ENCODE results near the gene RAPGEF4.

Gene RAPGEF4

DNA sequence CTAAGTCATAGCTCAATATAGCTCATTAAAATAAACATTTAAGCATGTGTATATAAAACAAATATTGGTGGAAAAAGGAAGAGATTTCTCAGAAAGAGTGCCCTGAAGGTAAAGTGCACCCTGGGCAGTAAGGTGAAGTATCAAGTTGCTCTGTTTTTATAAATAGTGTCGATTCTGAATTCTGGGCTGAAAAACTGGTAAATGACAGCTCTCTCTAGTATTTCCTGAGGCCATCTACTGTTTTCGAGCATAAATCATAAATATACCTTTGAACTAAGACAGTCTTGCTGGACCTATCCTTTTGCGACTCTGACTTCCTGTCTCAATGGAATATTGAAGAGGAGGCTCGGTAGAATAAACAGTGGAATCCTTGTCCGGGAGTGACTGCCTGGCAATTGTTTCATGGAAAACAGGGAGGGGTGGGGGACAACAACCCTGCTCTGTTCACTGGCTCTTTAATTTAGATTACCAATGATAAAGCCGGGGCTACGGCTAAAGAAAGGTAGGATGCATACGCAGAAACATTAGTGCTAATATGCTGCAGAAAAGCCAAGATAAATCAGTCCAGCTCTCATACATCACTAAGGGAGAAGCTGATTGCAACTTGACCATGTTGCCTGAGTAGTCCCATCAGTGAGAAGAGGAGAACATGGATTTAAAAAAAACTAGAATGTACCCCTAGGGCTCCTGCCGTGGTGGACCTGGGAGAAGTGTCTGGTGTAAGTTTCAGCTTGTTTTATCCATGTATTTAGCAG, 124.1 kb downstream of the RAPGEF4 start:
- peaks cover 7% of the 10 kb centered on the region for H3K4me1 ChIP-seq
- H3K36me3 ChIP-seq = no peaks in the 10 kb centered on the region
- no peaks in the 10 kb centered on the region for H3K9me3 ChIP-seq
- no peaks in the 10 kb centered on the region for H3K27me3 ChIP-seq
- DNase-seq = peak; percentile 34
- TF ChIP-seq CTCF (IDR thresholded peaks at IDR 0.05; ENCODE audit: low read depth, low read length) = no peak
- peak overlapping the region; percentile 59 for H3K4me3 ChIP-seq (ENCODE audit: low read depth, low read length)

DNA sequence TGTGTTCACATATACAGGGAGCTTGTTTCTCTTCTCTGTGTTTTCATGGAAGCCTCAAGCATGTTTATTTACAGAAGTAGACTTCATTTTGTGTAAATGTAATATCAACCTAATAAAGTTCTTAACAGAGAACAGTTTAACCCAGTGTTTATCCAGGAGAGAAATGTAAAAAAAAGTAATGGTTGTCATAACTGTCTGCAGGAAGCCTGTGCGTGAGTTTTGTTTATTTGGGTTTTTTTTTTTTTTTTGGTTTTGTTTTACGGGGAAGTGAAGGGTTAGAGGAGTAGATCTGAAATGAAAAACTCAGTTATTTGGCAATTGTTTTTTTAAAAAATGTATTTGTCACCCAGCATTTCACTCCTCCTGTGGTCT, 124.7 kb downstream of the RAPGEF4 start:
- no peak for DNase-seq
- no peaks in the 10 kb centered on the region for H3K27me3 ChIP-seq
- no peaks in the 10 kb centered on the region for H3K36me3 ChIP-seq
- H3K4me3 ChIP-seq (ENCODE audit: low read depth, low read length) = peak overlapping the region; percentile 59
- no peak for TF ChIP-seq CTCF (IDR thresholded peaks at IDR 0.05; ENCODE audit: low read depth, low read length)
- H3K9me3 ChIP-seq = no peaks in the 10 kb centered on the region
- peaks cover 7% of the 10 kb centered on the region for H3K4me1 ChIP-seq

DNA sequence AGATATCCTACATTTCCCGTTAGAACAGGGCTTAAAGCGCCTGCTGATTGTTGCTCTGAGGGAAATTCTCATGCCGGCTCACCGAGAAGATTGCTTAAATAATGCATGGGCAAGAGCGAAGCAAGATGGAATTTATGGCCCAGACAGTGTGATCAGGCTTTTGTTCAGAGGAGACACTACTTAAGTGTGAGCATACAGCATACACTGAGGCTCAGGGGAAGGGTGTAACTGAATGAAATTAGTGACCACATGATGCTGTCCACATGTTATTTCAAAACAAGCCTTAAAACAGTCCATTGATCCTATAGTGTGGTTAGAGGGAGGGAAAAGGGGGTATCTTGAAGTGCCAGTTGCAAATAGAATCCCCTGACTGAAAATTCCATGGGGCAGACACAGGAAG, 125.5 kb downstream of the RAPGEF4 start:
- H3K4me1 ChIP-seq = peaks cover 7% of the 10 kb centered on the region
- DNase-seq = no peak
- no peaks in the 10 kb centered on the region for H3K36me3 ChIP-seq
- no peaks in the 10 kb centered on the region for H3K9me3 ChIP-seq
- H3K27me3 ChIP-seq = no peaks in the 10 kb centered on the region
- no peak for TF ChIP-seq CTCF (IDR thresholded peaks at IDR 0.05; ENCODE audit: low read depth, low read length)
- H3K4me3 ChIP-seq (ENCODE audit: low read depth, low read length) = peak overlapping the region; percentile 59

GRCh38 chr2:172861656-172862476, 126.2 kb downstream of the RAPGEF4 start:
- H3K27me3 ChIP-seq = no peaks in the 10 kb centered on the region
- no peak for TF ChIP-seq CTCF (IDR thresholded peaks at IDR 0.05; ENCODE audit: low read depth, low read length)
- H3K36me3 ChIP-seq = no peaks in the 10 kb centered on the region
- H3K4me3 ChIP-seq (ENCODE audit: low read depth, low read length) = peak overlapping the region; percentile 59; the same call in 1 of the 2 replicates
- DNase-seq = no peak
- H3K9me3 ChIP-seq = no peaks in the 10 kb centered on the region
- H3K4me1 ChIP-seq = peaks cover 3% of the 10 kb centered on the region

DNA sequence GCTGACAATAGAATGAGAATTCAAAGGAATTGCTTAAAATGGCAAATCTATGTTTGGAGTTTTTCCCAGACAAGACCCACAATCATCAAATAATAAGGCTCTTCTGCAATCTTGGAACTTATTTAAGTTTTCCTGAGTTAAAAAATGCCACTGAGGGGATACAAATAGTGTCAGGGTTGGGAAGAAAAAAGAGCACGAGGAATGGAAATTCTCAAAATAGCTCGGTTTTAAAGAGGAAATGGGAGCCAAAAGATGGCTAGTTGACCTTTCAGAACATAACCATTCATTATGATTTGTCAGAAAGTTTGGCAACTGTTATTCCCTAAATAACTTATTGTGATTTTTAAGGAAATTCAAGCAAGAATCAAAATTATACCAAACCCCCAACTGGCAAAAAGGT, 127.7 kb downstream of the RAPGEF4 start:
- DNase-seq = no peak
- Histone ChIP-seq H3K36me3 (no peaks in the 10 kb centered on the region), H3K4me3 (ENCODE audit: low read depth, low read length) (no peak overlapping the region), H3K4me1 (no peaks in the 10 kb centered on the region; the same call in 1 of the 2 replicates), H3K27me3 (no peaks in the 10 kb centered on the region), H3K9me3 (no peaks in the 10 kb centered on the region)
- TF ChIP-seq CTCF (IDR thresholded peaks at IDR 0.05; ENCODE audit: low read depth, low read length) = no peak

DNA sequence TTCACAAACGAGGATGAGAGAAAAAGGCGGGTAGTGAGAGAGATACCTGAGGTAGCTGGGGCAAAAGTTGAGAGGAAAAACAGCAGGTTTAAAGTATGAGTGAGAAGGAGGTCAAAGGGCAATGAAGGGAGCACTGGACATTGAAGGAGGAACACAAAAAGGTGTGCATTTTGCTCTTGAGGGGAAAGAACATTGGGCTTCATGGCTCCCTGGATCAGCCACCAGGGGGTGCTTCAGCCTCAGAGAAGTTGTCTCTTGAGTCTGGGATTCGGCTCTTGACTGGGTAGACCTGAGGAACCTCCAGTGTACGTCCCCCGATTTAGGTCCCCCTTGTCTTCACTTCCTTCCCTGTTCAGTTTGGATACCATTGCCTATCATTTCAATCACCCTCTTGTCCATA, 128.5 kb downstream of the RAPGEF4 start:
- Histone ChIP-seq H3K4me3 (ENCODE audit: low read depth, low read length) (no peak overlapping the region), H3K36me3 (no peaks in the 10 kb centered on the region), H3K9me3 (no peaks in the 10 kb centered on the region), H3K4me1 (no peaks in the 10 kb centered on the region; the same call in 1 of the 2 replicates), H3K27me3 (no peaks in the 10 kb centered on the region)
- DNase-seq = peak; percentile 49
- peak; percentile 74 for TF ChIP-seq CTCF (IDR thresholded peaks at IDR 0.05; ENCODE audit: low read depth, low read length)

Measured in BE2C (cell line).